Keratinocyte (primary cell): Measurements from ENCODE around the gene BRINP1. TPM values are rescaled to one million over a fixed set of nuclear protein-coding genes. Genes with fewer than 3 reads are reported as not detected.

Experiments used
- DNase-seq: peaks from one replicate; pipeline ENCODE4 v3.0.0-alpha.2; 2011; ENCODE audit warnings: low read depth, missing footprints, low spot score
- FAIRE-seq: peaks from 2 replicates; lab custom pipeline; 2011; peaks lifted over from hg19 to GRCh38; lab: Jason Lieb, UNC
- H2AFZ ChIP-seq: 2 replicates; pipeline ENCODE4 v1.6.0; 2012; ENCODE audit warnings: low read length, control low read depth, inconsistent platforms; ENCODE audit not compliant: control insufficient read depth
- H3K27ac ChIP-seq: 2 replicates; pipeline ENCODE4 v1.5.1; 2011; ENCODE audit warnings: low read length; ENCODE audit not compliant: control insufficient read depth, insufficient read depth
- H3K27me3 ChIP-seq: 3 replicates; pipeline ENCODE4 v1.6.0; 2011; ENCODE audit warnings: low read length; ENCODE audit not compliant: control insufficient read depth, insufficient read depth; ENCODE audit errors: extremely low read depth
- H3K36me3 ChIP-seq, 2 experiments: 2 replicates in 1 of 2; 3 replicates in 1 of 2; pipeline ENCODE4 v1.5.1; 2011; ENCODE audit warnings: low read length in 2 of 2, mild to moderate bottlenecking in 1 of 2; ENCODE audit not compliant: control insufficient read depth in 2 of 2, insufficient read depth in 2 of 2; ENCODE audit errors: extremely low read depth in 1 of 2
- H3K4me1 ChIP-seq: 3 replicates; pipeline ENCODE4 v1.5.1; 2011; ENCODE audit warnings: low read length; ENCODE audit not compliant: control insufficient read depth, insufficient read depth; ENCODE audit errors: extremely low read depth
- H3K4me2 ChIP-seq: 3 replicates; pipeline ENCODE4 v1.6.0; 2011; ENCODE audit warnings: low read depth, low read length; ENCODE audit not compliant: control insufficient read depth, insufficient read depth; ENCODE audit errors: extremely low read depth
- H3K4me3 ChIP-seq, 3 experiments: fragments of 200-600 bp in 1 of 3; sonication (generic) in 1 of 3; 2 replicates in 2 of 3; 3 replicates in 1 of 3; pipeline ENCODE4 v1.5.1; 2011 to 2016; ENCODE audit warnings: low read length in 3 of 3, mild to moderate bottlenecking in 3 of 3, control low read depth in 2 of 3, inconsistent platforms in 1 of 3, low read depth in 1 of 3, mixed read lengths in 1 of 3, mixed run types in 1 of 3, moderate library complexity in 1 of 3; ENCODE audit not compliant: control insufficient read depth in 2 of 3, insufficient read depth in 2 of 3; ENCODE audit errors: extremely low read depth in 1 of 3
- H3K79me2 ChIP-seq: 2 replicates; pipeline ENCODE4 v1.6.0; 2012; ENCODE audit warnings: low read length; ENCODE audit not compliant: control insufficient read depth, insufficient read depth
- H3K9ac ChIP-seq: 3 replicates; pipeline ENCODE4 v1.6.0; 2011; ENCODE audit warnings: low read length; ENCODE audit not compliant: control insufficient read depth, insufficient read depth; ENCODE audit errors: extremely low read depth
- H3K9me1 ChIP-seq: 3 replicates; pipeline ENCODE4 v1.6.0; 2011; ENCODE audit warnings: low read length; ENCODE audit not compliant: control insufficient read depth, insufficient read depth; ENCODE audit errors: extremely low read depth
- H3K9me3 ChIP-seq: 2 replicates; pipeline ENCODE4 v1.5.1; 2012; ENCODE audit warnings: low read depth, low read length; ENCODE audit not compliant: control insufficient read depth
- H4K20me1 ChIP-seq: 3 replicates; pipeline ENCODE4 v1.6.0; 2011; ENCODE audit warnings: low read length; ENCODE audit not compliant: control insufficient read depth, insufficient read depth; ENCODE audit errors: extremely low read depth
- EZH2 ChIP-seq: IDR thresholded peaks from one replicate; pipeline ENCODE4 v1.6.1; 2012; ENCODE audit warnings: inconsistent platforms, mild to moderate bottlenecking, low read length, moderate library complexity
- dilution Hi-C: fragments of 300-500 bp; cut with MboI; formaldehyde crosslinking; loops from one replicate; pipeline ENCODE4 v1.7.0; 2020; ENCODE audit warnings: low sequenced_read_pairs; ENCODE audit not compliant: extremely low pct_ligation_motif_present
- polyA plus RNA-seq, 5 experiments: library from polyadenylated mRNA; depleted of rRNA in 3 of 5; stranded (reverse) in 3 of 5; stranded (forward) in 1 of 5; unstranded in 1 of 5; fragments of >200 nt; gene quantifications; 1 replicate in 1 of 5; 2 replicates in 3 of 5; 3 replicates in 1 of 5; pipeline versions ENCODE4 v1.2.1 to v1.2.3, GENCODE V29; 2011 to 2012; ENCODE audit warnings: missing spikeins in 2 of 5, low read depth in 1 of 5, low replicate concordance in 1 of 5
- TF ChIP-seq, protein P1 (sequence below), 3 experiments: IDR thresholded peaks in 1 of 3; conservative IDR thresholded peaks in 1 of 3; optimal IDR thresholded peaks in 1 of 3; 2 replicates in 2 of 3; 3 replicates in 1 of 3; pipeline versions ENCODE3 to v1.5.1; 2011; ENCODE audit warnings: low read length in 3 of 3, mild to moderate bottlenecking in 3 of 3, moderate library complexity in 2 of 3, control low read depth in 1 of 3, inconsistent platforms in 1 of 3; ENCODE audit not compliant: insufficient read depth in 2 of 3; ENCODE audit errors: extremely low read depth in 1 of 3

BRINP1 gene
- polyA plus RNA-seq, 1 donor (not counting 4 experiments of a cell fraction or from before 2014, with no cell fraction given), result 0.63 TPM

DNA sequence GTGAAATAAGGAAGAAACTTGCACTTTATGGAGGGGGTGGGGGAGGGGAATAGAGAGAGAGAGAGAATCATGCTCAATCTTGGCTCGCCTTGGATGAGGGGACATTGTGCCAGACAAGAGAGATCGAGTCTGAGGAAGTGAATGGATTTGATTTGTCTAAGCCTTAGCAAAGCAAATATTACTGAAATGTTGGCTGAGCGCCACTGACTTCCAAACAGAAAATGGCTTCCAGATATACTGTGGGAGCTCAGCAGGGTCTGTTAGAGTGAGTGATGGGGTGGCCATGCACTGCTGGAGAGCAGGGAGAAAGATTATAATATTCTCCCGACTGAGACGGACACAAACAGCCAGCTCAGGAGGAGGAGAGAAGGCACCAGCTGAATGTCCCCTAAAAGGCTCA lies 34.5 kb downstream of the BRINP1 start:
- H4K20me1 ChIP-seq, result no peaks in the 10 kb centered on the region
- H3K27ac ChIP-seq, result no peak overlapping the region
- DNase-seq (no peak), FAIRE-seq (no peak)
- no peaks in the 10 kb centered on the region for H3K79me2 ChIP-seq
- no peak overlapping the region for H3K4me2 ChIP-seq
- no peak overlapping the region for H3K4me3 ChIP-seq
- no peaks in the 10 kb centered on the region for H3K27me3 ChIP-seq
- H3K4me1 ChIP-seq, result no peaks in the 10 kb centered on the region
- H3K36me3 ChIP-seq, result no peaks in the 10 kb centered on the region
- no peak overlapping the region for H2AFZ ChIP-seq
- TF ChIP-seq, protein P1, sequence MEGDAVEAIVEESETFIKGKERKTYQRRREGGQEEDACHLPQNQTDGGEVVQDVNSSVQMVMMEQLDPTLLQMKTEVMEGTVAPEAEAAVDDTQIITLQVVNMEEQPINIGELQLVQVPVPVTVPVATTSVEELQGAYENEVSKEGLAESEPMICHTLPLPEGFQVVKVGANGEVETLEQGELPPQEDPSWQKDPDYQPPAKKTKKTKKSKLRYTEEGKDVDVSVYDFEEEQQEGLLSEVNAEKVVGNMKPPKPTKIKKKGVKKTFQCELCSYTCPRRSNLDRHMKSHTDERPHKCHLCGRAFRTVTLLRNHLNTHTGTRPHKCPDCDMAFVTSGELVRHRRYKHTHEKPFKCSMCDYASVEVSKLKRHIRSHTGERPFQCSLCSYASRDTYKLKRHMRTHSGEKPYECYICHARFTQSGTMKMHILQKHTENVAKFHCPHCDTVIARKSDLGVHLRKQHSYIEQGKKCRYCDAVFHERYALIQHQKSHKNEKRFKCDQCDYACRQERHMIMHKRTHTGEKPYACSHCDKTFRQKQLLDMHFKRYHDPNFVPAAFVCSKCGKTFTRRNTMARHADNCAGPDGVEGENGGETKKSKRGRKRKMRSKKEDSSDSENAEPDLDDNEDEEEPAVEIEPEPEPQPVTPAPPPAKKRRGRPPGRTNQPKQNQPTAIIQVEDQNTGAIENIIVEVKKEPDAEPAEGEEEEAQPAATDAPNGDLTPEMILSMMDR (optimal IDR thresholded peaks at IDR 0.05 in 1 of 3, IDR thresholded peaks at IDR 0.05 in 1 of 3, conservative IDR thresholded peaks at IDR 0.05 in 1 of 3; ENCODE audit: extremely low read depth in 1 of 3, insufficient read depth in 2 of 3, low read length in 3 of 3), result no peak
- TF ChIP-seq EZH2, result no peak
- no peak overlapping the region for H3K9ac ChIP-seq
- no peaks in the 10 kb centered on the region for H3K9me1 ChIP-seq
- dilution Hi-C loops, result no loop called here
- H3K9me3 ChIP-seq, result no peaks in the 10 kb centered on the region

DNA sequence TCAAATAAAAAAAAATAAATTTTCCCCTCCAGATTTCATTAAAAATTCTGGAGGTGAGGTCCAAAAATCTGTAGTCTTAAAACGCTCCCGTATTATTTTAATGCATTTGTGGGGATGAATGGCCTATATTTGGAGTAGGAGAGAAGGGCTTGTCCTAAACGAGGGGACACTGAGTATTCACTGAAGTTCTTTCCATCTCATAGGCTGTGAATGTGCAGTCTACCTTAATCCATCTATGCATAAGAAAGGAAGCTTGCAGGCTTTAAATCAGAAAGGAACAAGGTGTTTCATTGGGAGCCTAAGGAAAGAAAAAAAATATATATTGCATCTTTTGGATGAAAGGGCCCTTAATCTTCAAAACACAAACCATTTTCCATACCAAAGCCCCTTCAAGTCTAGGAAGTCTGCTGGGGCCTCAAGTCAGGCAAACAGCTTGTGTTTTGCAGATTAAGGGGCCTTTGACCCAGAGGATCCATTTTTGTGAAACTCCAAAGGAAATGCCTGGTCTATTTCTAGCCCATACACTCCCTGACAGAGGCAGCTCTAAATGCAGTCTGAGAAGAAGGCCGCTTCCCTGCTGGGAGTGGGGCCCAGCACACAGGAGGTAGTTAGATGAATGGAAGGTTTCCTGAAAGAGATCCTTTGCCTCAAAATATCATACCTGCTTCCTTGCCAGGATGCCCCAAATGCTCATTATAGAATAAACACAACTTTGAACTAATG lies 35.6 kb downstream of the BRINP1 start:
- Histone ChIP-seq H2AFZ (no peak overlapping the region), H3K9me3 (no peaks in the 10 kb centered on the region), H4K20me1 (no peaks in the 10 kb centered on the region), H3K27ac (no peak overlapping the region), H3K9me1 (no peaks in the 10 kb centered on the region), H3K9ac (no peak overlapping the region), H3K4me3 (no peak overlapping the region), H3K4me1 (no peaks in the 10 kb centered on the region), H3K79me2 (no peaks in the 10 kb centered on the region), H3K36me3 (no peaks in the 10 kb centered on the region), H3K4me2 (no peak overlapping the region), H3K27me3 (no peaks in the 10 kb centered on the region)
- dilution Hi-C loops, result no loop called here
- no peak for TF ChIP-seq EZH2
- TF ChIP-seq, protein P1 (optimal IDR thresholded peaks at IDR 0.05 in 1 of 3, IDR thresholded peaks at IDR 0.05 in 1 of 3, conservative IDR thresholded peaks at IDR 0.05 in 1 of 3; ENCODE audit: extremely low read depth in 1 of 3, insufficient read depth in 2 of 3, low read length in 3 of 3), result no peak
- DNase-seq (no peak), FAIRE-seq (no peak)
